HG03103 (cell line): ENCODE measurements around the gene USP24.
A peak's percentile ranks its signal among the peaks of the same experiment; 100 is the strongest.

ENCODE experiments used
- ATAC-seq: cut with Tn5 transposase; IDR thresholded peaks from one replicate; pipeline ENCODE4 v1.9.1; 2021; ENCODE audit warnings: low read depth; ENCODE audit not compliant: unreplicated experiment

USP24 gene

DNA sequence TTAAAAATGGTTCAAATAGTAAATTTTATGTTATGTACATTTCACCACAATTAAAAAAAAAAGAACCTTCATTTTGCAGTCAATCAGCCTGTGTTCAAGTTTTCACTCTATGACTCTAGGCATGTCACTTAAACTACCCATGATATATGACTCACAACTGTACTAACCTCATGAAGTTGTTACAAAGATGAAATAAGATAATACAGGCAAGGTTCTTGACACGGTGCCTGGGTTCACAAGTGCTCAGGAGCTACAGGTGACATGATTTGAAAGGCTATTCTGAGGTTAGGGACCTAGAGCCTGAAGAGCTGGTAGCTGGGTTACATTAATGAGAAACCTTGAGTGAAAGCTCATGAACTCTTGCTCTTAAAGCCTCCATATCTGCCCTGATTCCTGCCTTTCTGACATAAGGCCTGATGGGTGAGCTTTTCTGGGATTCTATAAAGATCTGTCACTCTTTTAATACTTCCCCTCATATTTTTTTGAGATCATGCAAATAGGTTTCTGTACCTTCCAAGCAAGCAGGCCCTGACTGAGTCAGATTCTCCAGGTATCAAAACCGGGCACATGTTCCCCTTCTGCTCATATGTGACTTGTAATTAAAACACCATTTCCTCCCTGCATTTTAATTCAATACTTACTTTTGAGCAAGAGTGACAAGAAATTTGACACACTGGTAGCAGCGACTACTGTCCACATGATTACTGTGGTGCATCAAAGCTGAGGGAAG is 141.8 kb downstream of the USP24 start:
- peak; percentile 61 for ATAC-seq

DNA sequence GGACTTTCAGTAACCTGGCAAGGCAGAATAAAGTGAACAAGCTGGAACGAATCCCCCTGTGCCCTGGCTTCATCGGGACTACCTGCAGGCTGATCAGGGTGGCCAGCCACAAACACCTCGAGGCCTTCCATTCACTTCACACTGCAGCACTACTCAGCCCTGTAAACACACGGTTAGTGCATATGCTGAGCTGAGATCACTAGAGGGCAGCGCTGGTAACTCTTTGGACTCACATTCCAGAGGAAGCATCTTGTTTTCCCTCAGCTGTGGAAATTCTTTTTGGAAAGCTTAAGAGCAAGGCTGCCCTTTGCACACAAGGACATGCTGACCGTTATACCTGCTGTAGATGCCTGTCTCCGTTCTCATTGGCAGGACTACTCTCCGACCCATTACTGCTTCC is 143.7 kb downstream of the USP24 start:
- no peak for ATAC-seq

DNA sequence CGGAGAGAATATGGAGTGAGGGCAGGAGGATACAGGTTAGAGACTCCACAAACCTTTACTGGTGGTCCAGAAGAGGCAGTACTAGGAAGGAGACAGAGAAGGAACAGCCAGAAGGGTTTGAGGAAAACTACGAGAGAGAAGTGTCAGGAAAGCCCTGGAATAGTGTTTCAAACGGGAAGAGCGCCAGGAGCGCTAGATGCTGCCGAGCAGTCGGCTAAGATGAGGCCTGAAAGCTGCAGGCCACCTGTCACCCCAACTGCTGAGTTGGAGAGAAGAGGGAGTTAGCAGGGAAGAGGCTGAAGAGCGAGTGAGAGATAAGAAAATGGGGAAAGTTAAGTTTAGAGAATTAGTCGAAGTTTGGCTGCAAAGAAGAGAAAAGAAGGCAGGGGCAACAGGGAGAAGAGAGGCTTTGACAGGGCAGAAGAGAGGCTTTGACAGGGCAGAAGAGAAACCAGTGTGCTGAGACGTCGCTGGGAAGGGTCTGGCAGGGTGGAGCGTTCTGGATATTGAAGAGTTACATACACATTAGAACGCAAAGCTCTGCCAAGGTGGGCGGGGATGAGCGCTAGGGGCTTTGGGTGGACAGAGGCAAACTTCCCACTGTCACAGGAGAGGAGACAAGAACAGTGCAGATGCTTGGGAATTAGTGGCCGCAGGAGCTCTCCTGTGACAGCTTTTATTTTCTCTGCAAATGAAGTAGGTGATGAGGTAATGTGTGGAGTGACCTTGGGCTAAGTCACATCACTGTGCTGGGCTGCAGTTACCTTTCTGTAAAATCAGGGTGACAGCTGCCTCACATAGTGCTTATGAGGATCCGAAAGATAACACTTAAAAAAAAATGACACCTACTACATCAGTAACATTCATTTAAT is 144.6 kb downstream of the USP24 start:
- no peak for ATAC-seq

DNA sequence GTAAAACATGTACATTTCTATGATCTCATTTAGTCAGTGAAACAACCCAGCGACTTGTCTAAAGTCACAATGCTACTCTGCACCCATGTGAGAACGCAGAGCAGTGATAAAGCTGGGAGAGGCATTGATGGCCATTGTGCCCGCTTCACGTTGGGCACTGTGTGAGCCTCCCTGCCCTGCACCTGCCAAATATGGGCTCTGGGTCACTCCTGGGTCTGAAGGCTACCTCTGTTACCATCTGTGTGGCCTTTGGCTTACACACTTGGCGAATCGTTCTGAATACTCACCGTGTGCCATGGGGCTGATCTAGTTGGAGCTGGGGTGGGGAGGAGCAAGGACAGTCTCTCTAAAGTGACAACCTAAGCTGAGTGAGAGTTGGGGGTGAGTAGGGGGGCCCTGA is 145.9 kb downstream of the USP24 start:
- ATAC-seq: no peak

DNA sequence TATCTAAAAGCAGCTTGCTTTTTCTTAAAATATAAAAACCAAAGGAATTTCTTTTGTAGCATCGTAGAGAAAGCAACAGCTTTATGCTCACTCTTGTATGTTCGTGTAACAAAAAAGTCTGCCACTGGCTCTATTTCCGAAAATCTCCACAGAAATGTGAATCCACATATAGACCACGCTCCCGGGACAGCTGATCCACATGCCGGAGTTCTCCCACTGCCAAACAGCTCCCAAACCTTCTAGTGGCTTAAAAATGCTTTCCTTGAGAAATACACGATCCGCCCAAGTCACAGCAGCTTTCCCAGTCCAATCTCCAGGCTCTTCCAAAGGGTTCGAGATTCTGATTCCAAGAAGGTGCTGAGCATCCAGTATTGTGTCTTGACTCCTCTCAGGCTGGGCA is 146.5 kb downstream of the USP24 start:
- ATAC-seq: no peak

DNA sequence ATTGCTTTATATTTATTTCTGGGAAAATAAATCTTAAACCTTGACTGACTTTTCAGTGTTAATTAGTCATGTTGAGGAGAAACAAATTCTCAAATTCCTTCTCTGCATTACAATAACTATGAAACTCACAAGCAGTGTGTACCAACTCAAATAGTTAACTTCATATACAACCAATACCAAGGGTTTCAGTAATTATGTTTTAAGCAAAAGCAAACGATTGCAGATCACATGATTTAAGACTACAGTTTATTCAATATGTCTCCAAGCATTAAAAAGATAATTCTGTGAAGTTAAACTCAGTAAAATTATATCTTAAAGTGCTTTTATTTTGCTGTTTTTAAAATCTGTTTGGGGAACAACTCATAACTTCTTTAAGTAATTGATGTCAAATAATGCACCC is 147.2 kb downstream of the USP24 start:
- ATAC-seq: no peak

DNA sequence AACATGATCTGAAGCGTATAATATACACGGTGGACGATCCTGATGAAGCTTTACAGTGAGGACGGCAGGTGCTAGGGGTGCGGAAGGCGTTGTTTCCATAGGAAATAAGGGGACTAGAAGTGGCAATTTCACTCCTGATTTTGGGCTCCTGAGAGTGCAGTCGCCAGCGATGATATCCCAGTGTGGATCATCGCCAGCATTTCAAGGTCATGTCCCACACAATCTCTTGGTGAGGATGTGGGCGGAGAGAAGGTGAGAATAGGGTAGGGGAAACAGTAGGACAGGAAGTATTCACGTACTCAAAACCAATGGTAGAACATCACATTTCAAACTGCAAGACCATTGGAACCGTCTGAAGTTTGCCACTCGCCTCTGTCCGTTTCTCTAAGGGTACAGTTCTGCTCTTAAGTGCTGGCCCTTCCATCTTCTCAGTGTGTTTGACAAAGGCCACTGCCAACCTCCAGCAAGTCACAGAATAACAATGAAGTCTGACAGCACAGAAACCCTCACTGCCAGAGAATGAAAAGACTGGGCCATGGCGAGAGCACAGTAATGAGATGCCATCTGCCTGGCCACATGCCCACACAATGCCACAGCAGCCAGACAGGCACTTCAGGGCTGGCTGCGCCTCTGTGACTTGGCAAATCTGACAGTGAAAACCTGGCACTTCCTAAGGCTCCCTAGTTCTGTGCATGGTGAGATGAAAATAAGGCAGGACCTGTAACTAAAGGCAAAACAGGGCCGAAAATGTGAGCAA is 148.0 kb downstream of the USP24 start:
- ATAC-seq: no peak

DNA sequence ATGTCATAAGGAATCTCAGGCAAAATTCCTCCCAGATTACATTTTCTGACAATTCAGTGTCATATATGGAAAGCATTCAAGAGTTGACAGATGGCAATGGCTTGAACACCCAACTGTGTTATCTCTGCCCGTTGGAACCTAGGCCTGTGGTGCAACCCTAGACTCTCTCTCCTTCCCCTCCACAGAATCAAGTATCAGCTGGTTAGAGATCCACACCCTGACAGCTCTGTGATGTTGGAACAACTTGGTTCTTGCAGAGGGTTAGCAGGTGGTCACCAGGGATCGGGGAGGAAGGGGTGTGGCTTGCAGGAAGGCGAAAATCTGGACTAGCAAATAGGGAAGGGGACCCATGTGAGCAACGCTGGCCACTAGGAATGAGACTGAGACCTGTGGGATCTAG is 149.5 kb downstream of the USP24 start:
- ATAC-seq: no peak

DNA sequence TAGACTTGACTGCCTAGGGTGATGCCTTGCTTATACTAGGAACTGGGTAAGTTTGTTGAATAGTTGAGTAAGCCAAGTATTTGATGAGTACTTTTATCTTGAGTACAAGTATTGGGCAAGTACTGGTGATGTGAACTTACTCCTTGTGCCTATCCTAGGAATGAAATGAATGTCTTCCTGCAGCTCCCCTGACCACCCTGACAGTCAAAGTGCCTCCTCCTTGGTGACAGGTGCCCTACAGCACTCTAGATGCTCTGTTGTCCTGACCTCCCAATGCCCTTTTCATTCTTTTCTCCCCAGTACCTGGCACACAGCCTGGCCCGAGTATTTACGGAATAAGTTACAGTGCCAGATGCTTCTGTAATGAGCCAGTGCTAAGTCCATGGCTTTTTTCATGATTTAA is 150.3 kb downstream of the USP24 start:
- no peak for ATAC-seq

DNA sequence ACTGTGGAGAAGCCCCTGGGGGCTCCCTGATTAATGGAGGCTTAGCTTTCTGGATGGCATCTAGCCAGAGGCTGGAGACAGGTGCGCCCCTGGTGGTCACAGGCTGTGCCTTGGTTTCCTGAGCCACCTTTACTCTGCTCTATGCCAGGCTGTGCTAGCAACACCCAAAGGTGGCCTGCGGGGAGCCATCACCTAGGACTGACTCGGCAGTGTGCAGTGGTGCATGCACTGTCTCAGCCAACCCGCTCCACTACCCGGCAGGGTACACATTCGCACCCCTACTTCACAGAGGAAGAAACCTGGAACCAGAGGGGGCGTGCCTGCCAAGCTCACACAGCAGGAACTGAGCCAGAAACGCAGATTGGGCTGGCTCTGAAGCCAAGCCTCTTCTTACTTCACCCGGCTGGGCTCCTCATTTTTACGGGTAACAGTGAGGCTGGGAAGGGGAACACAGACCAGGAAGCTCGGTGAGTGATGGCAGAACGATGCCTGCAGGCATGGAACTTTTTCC is 151.0 kb downstream of the USP24 start:
- ATAC-seq: no peak

DNA sequence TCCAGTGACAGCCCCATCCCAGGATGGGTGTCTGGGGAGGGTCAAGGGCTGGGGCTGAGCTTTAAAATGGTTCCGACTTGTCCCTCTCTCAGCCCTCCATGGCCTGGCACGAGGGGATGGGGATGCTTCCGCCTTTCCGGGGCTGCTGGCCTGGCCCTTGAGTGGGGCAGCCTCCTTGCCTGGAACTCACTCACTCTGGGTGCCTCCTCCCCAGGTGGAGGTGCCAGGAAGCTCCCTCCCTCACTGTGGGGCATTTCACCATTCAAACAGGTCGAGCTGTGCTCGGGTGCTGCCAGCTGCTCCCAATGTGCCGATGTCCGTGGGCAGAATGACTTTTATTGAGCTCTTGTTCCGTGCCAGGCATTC is 151.6 kb downstream of the USP24 start:
- no peak for ATAC-seq

DNA sequence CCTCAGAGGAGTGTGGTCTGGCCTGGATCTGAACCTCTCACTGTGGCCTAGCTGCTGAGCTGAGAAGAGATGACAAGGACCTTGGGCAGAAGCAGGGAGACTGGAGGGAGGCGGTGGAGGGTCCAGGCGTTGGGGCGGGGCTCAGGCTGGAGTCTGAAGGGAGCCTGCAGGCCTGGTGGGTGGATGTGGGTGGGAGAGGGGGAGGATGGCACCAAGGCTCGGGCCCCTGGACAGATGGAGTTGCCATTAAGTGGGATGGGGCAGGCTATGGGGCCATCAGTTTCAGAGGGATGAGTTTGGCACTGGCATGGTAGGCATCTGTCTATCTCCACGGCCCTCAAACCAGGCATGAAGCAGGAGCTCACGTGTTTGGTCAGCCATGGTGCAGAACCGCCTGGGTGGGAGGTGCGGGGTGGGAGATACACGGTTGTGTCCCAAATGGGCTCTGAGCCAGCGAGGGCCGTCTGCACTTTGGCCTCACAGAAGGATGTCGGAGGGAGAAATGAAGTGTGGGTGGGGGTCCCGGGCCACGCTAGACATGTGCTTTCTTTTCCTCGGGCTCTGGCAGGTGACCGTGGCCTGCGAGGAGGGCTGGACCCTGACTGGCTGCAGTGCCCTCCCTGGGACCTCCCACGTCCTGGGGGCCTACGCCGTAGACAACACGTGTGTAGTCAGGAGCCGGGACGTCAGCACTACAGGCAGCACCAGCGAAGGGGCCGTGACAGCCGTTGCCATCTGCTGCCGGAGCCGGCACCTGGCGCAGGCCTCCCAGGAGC is 152.2 kb downstream of the USP24 start:
- ATAC-seq: no peak

DNA sequence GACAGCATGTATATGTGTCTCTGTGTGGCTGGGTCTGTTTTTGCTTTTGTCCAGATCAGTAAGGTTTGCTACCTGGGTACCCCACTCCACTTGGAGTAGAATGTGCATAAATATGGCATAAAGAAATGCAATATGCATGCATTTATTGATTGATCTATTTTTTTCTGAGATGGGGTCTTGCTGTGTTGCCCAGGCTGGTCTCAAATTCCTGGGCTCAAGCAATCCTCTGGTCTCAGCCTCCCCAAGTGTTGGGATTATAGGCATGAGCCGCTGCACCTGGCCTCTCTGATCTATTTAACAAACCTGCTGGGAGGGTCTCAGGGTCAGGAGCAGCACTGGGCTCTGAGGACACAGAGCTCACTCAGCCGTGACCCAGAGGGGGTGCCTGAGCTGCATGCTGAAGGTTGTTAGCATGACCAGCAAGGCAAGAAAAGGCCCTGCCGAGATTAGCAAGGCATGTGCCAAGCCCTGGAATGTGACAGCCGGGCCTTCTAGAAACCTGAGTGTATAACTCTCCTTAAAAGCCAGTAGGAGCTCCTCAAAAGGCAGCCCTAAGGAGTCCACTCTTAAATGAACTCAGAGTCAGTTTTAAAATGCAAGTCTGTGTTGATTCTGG is 153.3 kb downstream of the USP24 start:
- ATAC-seq: no peak

DNA sequence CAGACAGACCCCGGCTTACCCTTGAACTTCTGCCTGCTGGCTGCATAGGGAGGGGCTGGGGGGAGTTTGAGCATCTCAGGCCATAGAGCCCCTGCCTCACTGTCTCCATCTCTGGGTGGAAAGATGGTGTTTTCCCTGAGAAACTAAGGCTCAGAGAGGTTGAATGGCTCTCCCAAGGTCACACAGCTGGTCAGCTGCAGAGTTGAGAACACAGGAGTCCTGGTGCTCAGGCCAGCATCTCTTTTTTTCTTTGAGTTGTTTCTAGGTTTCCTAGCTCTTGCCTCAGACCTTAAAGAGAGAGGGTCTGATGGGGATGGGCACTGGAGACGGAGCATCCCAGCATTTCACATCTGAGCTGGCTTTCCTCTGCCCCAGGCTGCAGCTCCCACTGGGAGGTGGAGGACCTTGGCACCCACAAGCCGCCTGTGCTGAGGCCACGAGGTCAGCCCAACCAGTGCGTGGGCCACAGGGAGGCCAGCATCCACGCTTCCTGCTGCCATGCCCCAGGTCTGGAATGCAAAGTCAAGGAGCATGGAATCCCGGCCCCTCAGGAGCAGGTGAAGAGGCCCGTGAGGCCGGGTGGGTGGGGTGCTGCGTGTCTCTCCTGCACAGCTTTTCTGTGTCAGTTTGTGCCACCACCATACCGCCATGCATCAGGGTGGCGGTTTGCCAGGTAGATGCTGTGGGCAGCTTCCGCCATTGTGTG is 154.0 kb downstream of the USP24 start:
- no peak for ATAC-seq

DNA sequence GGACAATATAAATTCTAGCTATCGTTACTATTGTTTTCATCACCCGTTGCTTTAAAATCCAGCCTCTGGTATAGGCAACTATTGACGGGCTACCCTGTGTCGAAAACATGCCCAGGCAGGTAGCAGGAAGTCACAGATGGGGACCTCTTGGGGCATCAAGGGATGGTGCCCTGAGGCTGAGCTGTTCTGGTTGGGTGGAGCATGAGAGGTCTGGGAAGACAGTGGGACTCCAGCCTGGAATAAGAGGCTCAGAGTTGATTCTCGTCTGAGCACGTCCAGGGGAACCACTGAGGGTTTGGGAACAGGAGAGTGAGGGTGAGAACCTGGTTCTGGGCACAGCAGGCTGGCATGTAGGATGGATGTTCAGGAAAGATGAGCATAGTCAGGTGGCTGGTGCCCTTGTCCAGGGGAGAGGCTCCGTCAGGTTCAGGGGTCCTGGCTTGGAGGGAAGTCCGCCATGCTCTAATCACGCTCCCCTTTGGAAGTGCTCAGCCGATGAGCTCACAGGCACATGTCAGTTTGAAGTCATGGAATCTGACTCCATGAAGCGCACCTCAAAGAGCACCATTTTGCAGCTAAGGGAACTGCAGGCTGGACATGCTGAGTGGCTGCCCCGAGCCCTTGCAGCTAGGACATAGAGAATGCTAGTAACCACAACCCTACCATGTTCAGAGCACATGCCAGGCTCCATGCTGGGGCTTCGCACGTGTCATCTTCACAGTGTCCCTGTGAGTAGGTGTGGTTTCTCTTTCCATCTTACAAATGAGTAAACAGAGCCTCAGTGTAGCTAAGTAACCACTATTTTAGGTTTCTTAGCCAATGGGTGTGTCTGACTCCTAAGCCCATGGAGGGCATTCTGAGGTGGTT is 154.8 kb downstream of the USP24 start:
- ATAC-seq: no peak

DNA sequence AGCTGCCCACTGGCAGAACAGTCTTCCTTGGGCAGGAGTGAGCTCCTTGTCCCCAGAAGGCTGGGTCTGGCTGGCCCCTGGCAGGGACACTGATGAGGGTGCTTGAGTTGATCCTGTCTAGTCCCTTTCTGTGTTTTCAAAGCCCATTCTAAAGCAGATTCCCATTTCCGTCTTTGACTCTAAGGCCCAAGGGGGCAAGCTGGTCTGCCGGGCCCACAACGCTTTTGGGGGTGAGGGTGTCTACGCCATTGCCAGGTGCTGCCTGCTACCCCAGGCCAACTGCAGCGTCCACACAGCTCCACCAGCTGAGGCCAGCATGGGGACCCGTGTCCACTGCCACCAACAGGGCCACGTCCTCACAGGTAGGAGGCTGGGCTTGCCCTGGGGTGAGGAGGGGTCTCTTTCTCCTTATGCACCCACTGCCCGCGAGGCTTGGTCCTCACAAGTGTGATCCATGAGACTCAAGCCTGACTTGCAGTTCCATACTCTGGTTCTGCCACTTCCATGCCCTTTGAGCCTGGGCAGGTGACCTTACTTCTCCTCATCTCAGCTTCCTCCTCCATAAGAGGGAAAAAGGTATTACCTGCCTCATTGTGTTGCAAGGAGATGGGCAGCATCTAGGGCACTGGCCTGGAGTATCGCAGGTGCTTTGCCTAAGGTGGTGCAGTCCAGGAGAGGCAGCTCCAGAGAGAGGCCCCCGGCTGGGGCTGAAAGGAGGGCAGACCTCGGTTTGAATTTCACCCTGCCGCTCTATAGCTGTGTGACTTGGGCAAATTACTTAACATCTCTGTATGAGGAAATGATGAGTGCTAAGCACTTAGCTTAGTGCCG is 155.6 kb downstream of the USP24 start:
- no peak for ATAC-seq

DNA sequence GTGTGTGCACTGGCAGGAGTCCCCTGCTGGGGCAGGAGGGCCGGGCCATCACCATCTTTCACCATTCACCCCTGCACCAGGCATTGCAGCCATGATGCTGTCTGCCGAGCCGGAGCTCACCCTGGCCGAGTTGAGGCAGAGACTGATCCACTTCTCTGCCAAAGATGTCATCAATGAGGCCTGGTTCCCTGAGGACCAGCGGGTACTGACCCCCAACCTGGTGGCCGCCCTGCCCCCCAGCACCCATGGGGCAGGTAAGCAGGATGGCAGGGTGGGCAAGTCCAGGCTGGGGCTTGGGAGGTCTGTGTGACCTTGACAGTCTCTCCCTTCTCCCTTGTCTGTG is 157.2 kb downstream of the USP24 start:
- no peak for ATAC-seq
